Stimulated activated CD4-positive, alpha-beta T cell treated with anti-CD3 and anti-CD28 coated beads, Interleukin-15, amount 100 ng/mL, for 24 hours (primary cell): Measurements from ENCODE around the gene SLC28A1.
"Not testable (repeated sequence)": the region's sequence is repeated elsewhere in the genome, so short reads cannot be mapped to it uniquely, and the experiment has no call there.

Source experiments
- DNase-seq: peaks from one replicate; pipeline ENCODE4 v3.0.0-alpha.2; 2020

SLC28A1 gene

GRCh38 chr15:84973492-84974460 lies 89.3 kb downstream of the SLC28A1 start:
- DNase-seq: no peak

- DNase-seq: no peak
Measured at GRCh38 chr15:84975871-84976351, 91.4 kb downstream of the SLC28A1 start.

GRCh38 chr15:84976746-84977345 lies 92.4 kb downstream of the SLC28A1 start:
- no peak for DNase-seq

- no peak for DNase-seq
Measured at GRCh38 chr15:84979651-84980050, 95.2 kb downstream of the SLC28A1 start.

GRCh38 chr15:84980196-84981053 lies 96.0 kb downstream of the SLC28A1 start:
- DNase-seq: peak; percentile 91

- peak; percentile 95 for DNase-seq
Measured at GRCh38 chr15:84981054-84981710, 96.7 kb downstream of the SLC28A1 start.

GRCh38 chr15:84981711-84982300 lies 97.3 kb downstream of the SLC28A1 start, which contains the start of gene PDE8A:
PDE8A (plus strand) TSS chr15:84981856; CDS start chr15:84982163, 307 bp downstream.
- peak; percentile 64 for DNase-seq

GRCh38 chr15:84982301-84982920 lies 97.9 kb downstream of the SLC28A1 start:
- DNase-seq: peak; percentile 71

- DNase-seq: no peak
Measured at GRCh38 chr15:84983294-84983693, 98.8 kb downstream of the SLC28A1 start.

GRCh38 chr15:84983711-84984110 lies 99.2 kb downstream of the SLC28A1 start:
- DNase-seq: no peak

GRCh38 chr15:84985158-84985557 lies 100.7 kb downstream of the SLC28A1 start:
- DNase-seq: no peak

- DNase-seq: not testable (repeated sequence)
Measured at GRCh38 chr15:84987351-84987750, 102.9 kb downstream of the SLC28A1 start.

GRCh38 chr15:84987949-84988624 lies 103.6 kb downstream of the SLC28A1 start:
- DNase-seq: no peak

GRCh38 chr15:84988909-84989644 lies 104.6 kb downstream of the SLC28A1 start:
- DNase-seq: no peak

- no peak for DNase-seq
Measured at GRCh38 chr15:84990507-84990906, 106.0 kb downstream of the SLC28A1 start.

- no peak for DNase-seq
Measured at GRCh38 chr15:84991014-84991712, 106.7 kb downstream of the SLC28A1 start.

GRCh38 chr15:84992157-84992944 lies 107.9 kb downstream of the SLC28A1 start:
- DNase-seq: peak; percentile 68
